ENCODE results near the gene ACAD11. TPM values are rescaled to one million over a fixed set of nuclear protein-coding genes. Genes with fewer than 3 reads are reported as not detected.
A peak's percentile ranks its signal among the peaks of the same experiment; 100 is the strongest.

ACAD11 gene
- total and polyA plus RNA-seq, 9 donors: 7.4 to 16.7 (median 11.0) TPM

GRCh38 chr3:132669256-132669777, 9.7 kb upstream of the ACAD11 start:
- WGBS (ENCODE audit: insufficient coverage): 89% methylated on average over 4 of the region's 5 CpGs
- no peak for DNase-seq
- Histone ChIP-seq H3K4me1 (ENCODE audit: control insufficient read depth, insufficient read depth, low read length) (no peaks in the 10 kb centered on the region), H3K27me3 (ENCODE audit: control insufficient read depth, insufficient read depth, low read length) (no peaks in the 10 kb centered on the region), H3K27ac (ENCODE audit: low read length) (no peak overlapping the region), H3K9me3 (replicated peaks; ENCODE audit: control insufficient read depth, low read depth, low read length) (no peaks in the 10 kb centered on the region), H3K4me3 (ENCODE audit: low read length) (no peak overlapping the region), H3K36me3 (ENCODE audit: control insufficient read depth, insufficient read depth, low read length) (peaks cover 12% of the 10 kb centered on the region)

GRCh38 chr3:132665230-132665745, 5.7 kb upstream of the ACAD11 start:
- Histone ChIP-seq H3K27me3 (ENCODE audit: control insufficient read depth, insufficient read depth, low read length) (no peaks in the 10 kb centered on the region), H3K9me3 (replicated peaks; ENCODE audit: control insufficient read depth, low read depth, low read length) (no peaks in the 10 kb centered on the region), H3K4me1 (ENCODE audit: control insufficient read depth, insufficient read depth, low read length) (no peaks in the 10 kb centered on the region), H3K27ac (ENCODE audit: low read length) (no peak overlapping the region), H3K4me3 (ENCODE audit: low read length) (no peak overlapping the region), H3K36me3 (ENCODE audit: control insufficient read depth, insufficient read depth, low read length) (peaks cover 10% of the 10 kb centered on the region)
- WGBS (ENCODE audit: insufficient coverage): no CpG with 5 or more reads among the region's 3 CpGs
- DNase-seq: no peak

DNA sequence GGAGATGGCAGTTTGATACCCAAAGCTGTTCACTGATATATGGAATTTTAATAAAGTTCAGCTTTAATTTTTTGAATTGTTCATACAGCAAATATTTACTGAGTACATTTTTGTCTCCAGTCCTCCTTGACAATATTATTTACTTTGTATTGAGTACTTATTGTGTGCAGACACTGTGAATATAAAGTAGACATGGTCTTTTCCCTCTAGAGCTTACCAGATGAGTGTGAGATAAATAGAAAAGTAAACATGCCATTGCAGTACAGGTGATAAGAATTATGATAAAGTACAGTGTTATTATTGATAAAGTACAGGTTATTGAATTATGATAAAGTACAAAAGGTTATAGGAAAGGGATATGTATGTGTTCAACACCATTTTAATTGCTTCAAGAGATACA, 2.6 kb upstream of the ACAD11 start:
- peaks cover 3% of the 10 kb centered on the region for H3K36me3 ChIP-seq (ENCODE audit: control insufficient read depth, insufficient read depth, low read length)
- H3K27me3 ChIP-seq (ENCODE audit: control insufficient read depth, insufficient read depth, low read length): no peaks in the 10 kb centered on the region
- peaks cover 2% of the 10 kb centered on the region for H3K4me1 ChIP-seq (ENCODE audit: control insufficient read depth, insufficient read depth, low read length)
- no peak overlapping the region for H3K4me3 ChIP-seq (ENCODE audit: low read length)
- H3K27ac ChIP-seq (ENCODE audit: low read length): no peak overlapping the region
- H3K9me3 ChIP-seq (replicated peaks; ENCODE audit: control insufficient read depth, low read depth, low read length): no peaks in the 10 kb centered on the region
- DNase-seq: no peak

GRCh38 chr3:132661101-132661500, 1.5 kb upstream of the ACAD11 start:
- Histone ChIP-seq H3K36me3 (ENCODE audit: control insufficient read depth, insufficient read depth, low read length) (no peaks in the 10 kb centered on the region), H3K4me1 (ENCODE audit: control insufficient read depth, insufficient read depth, low read length) (peaks cover 2% of the 10 kb centered on the region), H3K27me3 (ENCODE audit: control insufficient read depth, insufficient read depth, low read length) (no peaks in the 10 kb centered on the region), H3K9me3 (replicated peaks; ENCODE audit: control insufficient read depth, low read depth, low read length) (no peaks in the 10 kb centered on the region), H3K27ac (ENCODE audit: low read length) (no peak overlapping the region), H3K4me3 (ENCODE audit: low read length) (peak overlapping the region; percentile 69)
- no peak for DNase-seq
- no CpG with 5 or more reads among the region's 8 CpGs for WGBS (ENCODE audit: insufficient coverage)

- no peak for DNase-seq
- peaks cover 2% of the 10 kb centered on the region for H3K4me1 ChIP-seq (ENCODE audit: control insufficient read depth, insufficient read depth, low read length)
- H3K36me3 ChIP-seq (ENCODE audit: control insufficient read depth, insufficient read depth, low read length): no peaks in the 10 kb centered on the region
- no peaks in the 10 kb centered on the region for H3K27me3 ChIP-seq (ENCODE audit: control insufficient read depth, insufficient read depth, low read length)
- no peaks in the 10 kb centered on the region for H3K9me3 ChIP-seq (replicated peaks; ENCODE audit: control insufficient read depth, low read depth, low read length)
- WGBS (ENCODE audit: insufficient coverage): 0% methylated on average over 2 of the region's 5 CpGs
- H3K4me3 ChIP-seq (ENCODE audit: low read length): peak overlapping the region; percentile 69
- peak overlapping the region; percentile 94 for H3K27ac ChIP-seq (ENCODE audit: low read length)
Observed at GRCh38 chr3:132660811-132661070, 1.1 kb upstream of the ACAD11 start.

DNA sequence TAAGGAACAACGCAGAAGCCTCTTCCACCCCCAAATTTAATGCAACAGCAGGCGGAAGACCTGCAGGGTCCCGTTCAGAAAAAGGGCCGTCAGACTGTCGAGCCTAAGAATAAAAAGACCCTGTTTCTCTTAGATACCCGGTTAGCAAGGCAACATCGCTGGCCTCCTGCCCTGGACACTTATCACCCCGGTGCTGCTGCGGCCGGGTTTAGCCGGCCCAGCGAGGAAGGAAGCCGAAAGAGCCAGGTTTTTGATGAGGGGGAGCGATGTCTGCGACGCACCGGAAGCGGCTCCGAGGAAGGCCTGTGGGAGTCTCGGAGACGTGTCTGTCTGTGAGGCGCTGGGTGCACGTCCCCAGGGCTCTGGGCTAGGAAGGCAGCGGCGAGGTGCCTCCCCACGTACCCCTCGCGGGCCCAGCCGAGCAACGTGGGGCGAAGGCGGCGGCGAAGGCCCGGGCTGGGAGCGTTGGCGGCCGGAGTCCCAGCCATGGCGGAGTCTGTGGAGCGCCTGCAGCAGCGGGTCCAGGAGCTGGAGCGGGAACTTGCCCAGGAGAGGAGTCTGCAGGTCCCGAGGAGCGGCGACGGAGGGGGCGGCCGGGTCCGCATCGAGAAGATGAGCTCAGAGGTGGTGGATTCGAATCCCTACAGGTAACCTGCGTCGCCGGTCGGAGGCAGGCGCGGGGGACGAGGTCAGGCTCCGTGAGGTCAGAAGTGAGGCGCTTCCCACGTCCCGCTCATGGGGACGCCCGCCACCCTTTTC, 622 bp upstream of the ACAD11 start, which contains the start of gene UBA5:
Gene UBA5 (plus strand): TSS at position 278 of the 759 bp plus-strand sequence. CDS start 209 bp downstream, at position 487.
- H3K9me3 ChIP-seq (replicated peaks; ENCODE audit: control insufficient read depth, low read depth, low read length): no peaks in the 10 kb centered on the region
- H3K36me3 ChIP-seq (ENCODE audit: control insufficient read depth, insufficient read depth, low read length): no peaks in the 10 kb centered on the region
- peak; percentile 88 for DNase-seq
- WGBS (ENCODE audit: insufficient coverage): under 1% methylated on average over 62 of the region's 64 CpGs
- peak within 1 kb of the TSS; percentile 94 for H3K27ac ChIP-seq (ENCODE audit: low read length)
- H3K4me1 ChIP-seq (ENCODE audit: control insufficient read depth, insufficient read depth, low read length): peaks cover 2% of the 10 kb centered on the region
- no peaks in the 10 kb centered on the region for H3K27me3 ChIP-seq (ENCODE audit: control insufficient read depth, insufficient read depth, low read length)
- H3K4me3 ChIP-seq (ENCODE audit: low read length): peak within 1 kb of the TSS; percentile 69

GRCh38 chr3:132659000-132659364, 627 bp downstream of the ACAD11 start:
- Histone ChIP-seq H3K27ac (ENCODE audit: low read length) (peak overlapping the region; percentile 94), H3K27me3 (ENCODE audit: control insufficient read depth, insufficient read depth, low read length) (no peaks in the 10 kb centered on the region), H3K4me3 (ENCODE audit: low read length) (peak overlapping the region; percentile 69), H3K4me1 (ENCODE audit: control insufficient read depth, insufficient read depth, low read length) (peaks cover 2% of the 10 kb centered on the region), H3K9me3 (replicated peaks; ENCODE audit: control insufficient read depth, low read depth, low read length) (no peaks in the 10 kb centered on the region), H3K36me3 (ENCODE audit: control insufficient read depth, insufficient read depth, low read length) (no peaks in the 10 kb centered on the region)
- DNase-seq: no peak
- WGBS (ENCODE audit: insufficient coverage): 6% methylated on average over 4 of the region's 7 CpGs

GRCh38 chr3:132657869-132658747, 1.5 kb downstream of the ACAD11 start:
- Histone ChIP-seq H3K4me3 (ENCODE audit: low read length) (no peak overlapping the region), H3K4me1 (ENCODE audit: control insufficient read depth, insufficient read depth, low read length) (peaks cover 2% of the 10 kb centered on the region), H3K27ac (ENCODE audit: low read length) (no peak overlapping the region), H3K9me3 (replicated peaks; ENCODE audit: control insufficient read depth, low read depth, low read length) (no peaks in the 10 kb centered on the region), H3K36me3 (ENCODE audit: control insufficient read depth, insufficient read depth, low read length) (no peaks in the 10 kb centered on the region), H3K27me3 (ENCODE audit: control insufficient read depth, insufficient read depth, low read length) (no peaks in the 10 kb centered on the region)
- no peak for DNase-seq
- WGBS (ENCODE audit: insufficient coverage): no CpG with 5 or more reads among the region's 8 CpGs

DNA sequence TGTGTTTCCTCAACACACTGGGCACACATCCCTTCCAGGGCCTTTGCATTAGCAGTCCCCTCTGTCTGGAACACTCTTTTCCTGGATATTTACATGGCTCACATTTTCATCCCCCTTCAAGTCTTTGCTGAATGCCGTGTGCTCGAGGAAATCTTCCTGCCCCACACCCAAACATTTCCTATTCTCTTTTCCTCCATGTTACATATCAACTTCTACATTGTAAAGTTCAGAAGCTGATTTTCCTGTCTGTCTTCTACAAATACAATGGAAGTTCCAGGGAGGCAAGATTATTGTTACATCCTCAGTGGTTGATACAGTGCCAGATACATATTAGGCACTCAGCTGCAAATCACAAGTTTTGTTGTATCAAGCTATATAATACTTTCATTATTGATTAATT, 4.1 kb downstream of the ACAD11 start:
- no peak for DNase-seq
- Histone ChIP-seq H3K27ac (ENCODE audit: low read length) (no peak overlapping the region), H3K36me3 (ENCODE audit: control insufficient read depth, insufficient read depth, low read length) (no peaks in the 10 kb centered on the region), H3K27me3 (ENCODE audit: control insufficient read depth, insufficient read depth, low read length) (no peaks in the 10 kb centered on the region), H3K9me3 (replicated peaks; ENCODE audit: control insufficient read depth, low read depth, low read length) (no peaks in the 10 kb centered on the region), H3K4me1 (ENCODE audit: control insufficient read depth, insufficient read depth, low read length) (peaks cover 2% of the 10 kb centered on the region), H3K4me3 (ENCODE audit: low read length) (no peak overlapping the region)
- WGBS (ENCODE audit: insufficient coverage): 65% methylated on average over 2 of the region's 2 CpGs

GRCh38 chr3:132654721-132655120, 4.9 kb downstream of the ACAD11 start:
- no peak for DNase-seq
- Histone ChIP-seq H3K27me3 (ENCODE audit: control insufficient read depth, insufficient read depth, low read length) (no peaks in the 10 kb centered on the region), H3K4me1 (ENCODE audit: control insufficient read depth, insufficient read depth, low read length) (peaks cover 2% of the 10 kb centered on the region), H3K9me3 (replicated peaks; ENCODE audit: control insufficient read depth, low read depth, low read length) (no peaks in the 10 kb centered on the region), H3K27ac (ENCODE audit: low read length) (no peak overlapping the region), H3K36me3 (ENCODE audit: control insufficient read depth, insufficient read depth, low read length) (no peaks in the 10 kb centered on the region), H3K4me3 (ENCODE audit: low read length) (no peak overlapping the region)
- 66% methylated on average over 3 of the region's 5 CpGs for WGBS (ENCODE audit: insufficient coverage)

All from muscle of leg (tissue), 11 donors.